ENCODE results near the gene NDUFV3.
"Not testable (repeated sequence)": the region's sequence is repeated elsewhere in the genome, so short reads cannot be mapped to it uniquely, and the experiment has no call there.

Gene NDUFV3

GRCh38 chr21:42949094-42949755 lies 56.1 kb downstream of the NDUFV3 start:
- H3K27ac ChIP-seq (ENCODE audit: extremely low read depth, low read depth, low read length); CTCF ChIA-PET; H3K4me3 ChIP-seq (ENCODE audit: low read depth, low read length); POLR2A ChIA-PET; H3K36me3 ChIP-seq (ENCODE audit: control insufficient read depth in 2 of 2, insufficient read depth in 1 of 2, low read length in 2 of 2); H3K9me3 ChIP-seq (ENCODE audit: control insufficient read depth, insufficient read depth, low read depth, low read length); H3K4me1 ChIP-seq (ENCODE audit: control insufficient read depth, insufficient read depth, low read length): not testable (repeated sequence)

DNA sequence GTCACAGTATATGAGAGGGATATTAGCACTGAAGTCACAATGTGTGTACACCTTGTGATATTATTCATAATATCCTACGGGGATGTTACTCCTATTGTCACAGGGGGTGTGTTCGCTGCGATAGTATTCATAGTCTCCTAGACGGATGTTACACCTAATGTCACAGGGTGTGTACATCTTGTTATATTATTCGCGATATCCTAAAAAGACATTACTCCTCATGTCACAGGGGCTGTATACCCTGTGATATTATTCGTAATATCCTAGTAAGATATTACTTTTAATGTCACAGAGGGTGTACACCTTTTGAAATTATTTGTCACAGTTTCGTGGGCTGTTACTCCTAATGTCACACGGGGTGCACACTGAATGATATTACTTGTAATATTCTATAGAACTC lies 58.1 kb downstream of the NDUFV3 start:
- H3K4me1 ChIP-seq (ENCODE audit: control insufficient read depth, insufficient read depth, low read length); CTCF ChIA-PET; H3K9me3 ChIP-seq (ENCODE audit: control insufficient read depth, insufficient read depth, low read depth, low read length); H3K4me3 ChIP-seq (ENCODE audit: low read depth, low read length); H3K36me3 ChIP-seq (ENCODE audit: control insufficient read depth in 2 of 2, insufficient read depth in 1 of 2, low read length in 2 of 2); H3K27ac ChIP-seq (ENCODE audit: extremely low read depth, low read depth, low read length); POLR2A ChIA-PET: not testable (repeated sequence)

- Histone ChIP-seq H3K36me3 (ENCODE audit: control insufficient read depth in 2 of 2, insufficient read depth in 1 of 2, low read length in 2 of 2) (no peaks in the 10 kb centered on the region), H3K4me1 (ENCODE audit: control insufficient read depth, insufficient read depth, low read length) (no peaks in the 10 kb centered on the region), H3K9me3 (ENCODE audit: control insufficient read depth, insufficient read depth, low read depth, low read length) (no peaks in the 10 kb centered on the region), H3K4me3 (ENCODE audit: low read depth, low read length) (no peak overlapping the region), H3K27ac (ENCODE audit: extremely low read depth, low read depth, low read length) (no peak overlapping the region)
- no peak for TF ChIP-seq ZNF114 (tag by site-specific recombination; IDR thresholded peaks at IDR 0.05)
- TF ChIP-seq ZNF157 (tag by site-specific recombination; IDR thresholded peaks at IDR 0.05): no peak
- no peak for TF ChIP-seq PATZ1 (tag by site-specific recombination; IDR thresholded peaks at IDR 0.05)
- no peak for TF ChIP-seq ZNF394 (tag by site-specific recombination; IDR thresholded peaks at IDR 0.05; ENCODE audit: borderline replicate concordance)
- no peak for TF ChIP-seq GLI4 (tag by site-specific recombination; IDR thresholded peaks at IDR 0.05)
- TF ChIP-seq KLF17 (tag by site-specific recombination; IDR thresholded peaks at IDR 0.05): no peak
- TF ChIP-seq ZNF366 (tag by site-specific recombination; conservative IDR thresholded peaks at IDR 0.05): no peak
- TF ChIP-seq ZNF335 (tag by site-specific recombination; conservative IDR thresholded peaks at IDR 0.05): no peak
- no peak for TF ChIP-seq ZNF777 (tag by site-specific recombination; IDR thresholded peaks at IDR 0.05; ENCODE audit: borderline replicate concordance)
- no peak for TF ChIP-seq ZNF785 (tag by site-specific recombination; IDR thresholded peaks at IDR 0.05)
- CTCF ChIA-PET: no interaction called here
- POLR2A ChIA-PET: interaction anchor here (0.6 to 1.1 kb wide), 3 partner anchors 9 to 35 kb away, joined by 3 to 5 read pairs (median 4); partner anchors contain the start of gene PKNOX1
Measured at GRCh38 chr21:42956824-42957630, 63.9 kb downstream of the NDUFV3 start.

DNA sequence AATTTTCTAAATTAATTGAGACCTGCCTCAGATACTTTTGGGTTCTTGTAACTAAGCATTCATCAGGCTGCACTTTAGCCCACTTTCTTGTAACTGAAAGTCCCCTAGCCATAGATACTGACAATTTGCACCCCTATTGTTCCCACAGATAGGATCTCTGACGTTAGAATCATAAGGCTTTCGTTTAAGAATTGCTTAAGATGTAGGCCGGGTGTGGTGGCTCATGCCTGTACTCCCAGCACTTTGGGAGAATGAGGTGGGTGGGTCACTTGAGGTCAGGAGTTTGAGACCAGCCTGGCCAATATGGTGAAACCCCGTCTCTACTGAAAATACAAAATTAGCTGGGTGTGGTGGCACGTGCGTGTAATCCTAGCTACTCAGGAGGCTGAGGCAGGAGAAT lies 65.0 kb downstream of the NDUFV3 start:
- CTCF ChIA-PET; H3K4me1 ChIP-seq (ENCODE audit: control insufficient read depth, insufficient read depth, low read length); H3K27ac ChIP-seq (ENCODE audit: extremely low read depth, low read depth, low read length); H3K36me3 ChIP-seq (ENCODE audit: control insufficient read depth in 2 of 2, insufficient read depth in 1 of 2, low read length in 2 of 2); H3K4me3 ChIP-seq (ENCODE audit: low read depth, low read length); H3K9me3 ChIP-seq (ENCODE audit: control insufficient read depth, insufficient read depth, low read depth, low read length): not testable (repeated sequence)
- POLR2A ChIA-PET: interaction anchor here (0.7 kb wide), 1 partner anchor 21 kb away, joined by 3 read pairs; no protein-coding TSS in a partner anchor

- ChIA-PET CTCF (no interaction called here), POLR2A (no interaction called here)
- H3K4me3 ChIP-seq (ENCODE audit: low read depth, low read length): no peak overlapping the region
- H3K9me3 ChIP-seq (ENCODE audit: control insufficient read depth, insufficient read depth, low read depth, low read length): no peaks in the 10 kb centered on the region
- no peak overlapping the region for H3K27ac ChIP-seq (ENCODE audit: extremely low read depth, low read depth, low read length)
- TF ChIP-seq ZNF610 (tag by site-specific recombination; IDR thresholded peaks at IDR 0.05; ENCODE audit: borderline replicate concordance): no peak
- TF ChIP-seq INSM2 (tag by site-specific recombination; IDR thresholded peaks at IDR 0.05): no peak
- TF ChIP-seq ZSCAN23 (tag by site-specific recombination; IDR thresholded peaks at IDR 0.05): no peak
- no peaks in the 10 kb centered on the region for H3K36me3 ChIP-seq (ENCODE audit: control insufficient read depth in 2 of 2, insufficient read depth in 1 of 2, low read length in 2 of 2)
- H3K4me1 ChIP-seq (ENCODE audit: control insufficient read depth, insufficient read depth, low read length): no peaks in the 10 kb centered on the region
Measured at GRCh38 chr21:42959728-42960127, 66.6 kb downstream of the NDUFV3 start.
